Measurements from ENCODE around the gene TULP3.

- no peak for TF ChIP-seq CTCF (IDR thresholded peaks at IDR 0.05)
- no peak for TF ChIP-seq POLR2A (IDR thresholded peaks at IDR 0.05)
- no peak for TF ChIP-seq POLR2AphosphoS5 (IDR thresholded peaks at IDR 0.05)
Measured at GRCh38 chr12:2960390-2960956, 69.8 kb downstream of the TULP3 start.
